B cell (primary cell): Measurements from ENCODE around the gene RREB1. TPM values are rescaled to one million over a fixed set of nuclear protein-coding genes. Genes with fewer than 3 reads are reported as not detected.

Experiments used
- ATAC-seq: fragments of 200-7000 bp; cut with Tn5 transposase; one replicate; pipeline ENCODE4 v1.10.0; 2021; ENCODE audit warnings: low read depth, mild to moderate bottlenecking, moderate number of reproducible peaks, moderate library complexity
- CTCF ChIA-PET: fragments of 350-600 bp; sonication (Branson Sonifier 250); formaldehyde crosslinking; loops from one replicate; lab custom pipeline; 2021; ENCODE audit warnings: antibody characterized with exemption, inconsistent platforms; lab: Charles Lee
- POLR2A ChIA-PET: fragments of 350-600 bp; sonication (Branson Sonifier 250); formaldehyde crosslinking; loops from one replicate; lab custom pipeline; 2021; ENCODE audit warnings: antibody characterized with exemption; lab: Charles Lee
- DNase-seq: peaks from one replicate; pipeline ENCODE4 v3.0.0; 2013
- H2AFZ ChIP-seq: 2 replicates; pipeline ENCODE4 v1.6.1; 2012; ENCODE audit warnings: mild to moderate bottlenecking, low read depth, low read length; ENCODE audit not compliant: insufficient read depth, poor library complexity, severe bottlenecking
- H3K27ac ChIP-seq, 2 donors: 1 replicate in 1 of 2; 2 replicates in 1 of 2; pipeline ENCODE4 v1.5.1; 2012 to 2013; ENCODE audit warnings: low read length in 2 of 2, mild to moderate bottlenecking in 2 of 2, moderate library complexity in 1 of 2
- H3K27me3 ChIP-seq, 4 experiments: fragments of 200-600 bp in 1 of 4; sonication (generic) in 1 of 4; replicated peaks in 1 of 4; 1 replicate in 2 of 4; 2 replicates in 2 of 4; pipeline versions ENCODE4 v1.6.1 to v1.7.0; 2013 to 2016; ENCODE audit warnings: low read length in 3 of 4, mild to moderate bottlenecking in 2 of 4, mixed read lengths in 1 of 4, moderate library complexity in 1 of 4; ENCODE audit not compliant: insufficient read depth in 4 of 4, control insufficient read depth in 3 of 4; ENCODE audit errors: control extremely low read depth in 1 of 4
- H3K36me3 ChIP-seq, 2 experiments: replicated peaks in 1 of 2; 1 replicate in 1 of 2; 2 replicates in 1 of 2; pipeline versions ENCODE4 v1.6.1 to v1.7.1; 2013; ENCODE audit warnings: low read length in 1 of 2; ENCODE audit not compliant: insufficient read depth in 2 of 2, control insufficient read depth in 1 of 2; ENCODE audit errors: control extremely low read depth in 1 of 2, extremely low read depth in 1 of 2
- H3K4me1 ChIP-seq, 2 donors: fragments of 200-600 bp in 1 of 2; sonication (generic) in 1 of 2; 1 replicate in 1 of 2; 2 replicates in 1 of 2; pipeline versions ENCODE4 v1.5.1 to v1.6.1; 2013 to 2017; ENCODE audit warnings: low read length in 2 of 2; ENCODE audit not compliant: control insufficient read depth in 2 of 2, insufficient read depth in 2 of 2
- H3K4me2 ChIP-seq: replicated peaks from 2 replicates; pipeline ENCODE3; 2012; ENCODE audit warnings: mild to moderate bottlenecking, low read depth, low read length; ENCODE audit not compliant: poor library complexity, severe bottlenecking
- H3K4me3 ChIP-seq, 5 experiments: fragments of 200-600 bp in 1 of 5; sonication (generic) in 1 of 5; 1 replicate in 3 of 5; 2 replicates in 2 of 5; pipeline versions ENCODE4 v1.5.1 to v1.7.0; 2011 to 2016; ENCODE audit warnings: low read length in 4 of 5, mild to moderate bottlenecking in 4 of 5, low read depth in 2 of 5, control low read depth in 1 of 5, moderate library complexity in 1 of 5; ENCODE audit not compliant: insufficient read depth in 1 of 5; ENCODE audit errors: control extremely low read depth in 1 of 5, extremely low read depth in 1 of 5
- H3K79me2 ChIP-seq: fragments of 200-600 bp; sonication (generic); one replicate; pipeline ENCODE4 v1.6.0; 2016; ENCODE audit warnings: low read length; ENCODE audit not compliant: control insufficient read depth, insufficient read depth
- H3K9ac ChIP-seq: fragments of 200-600 bp; sonication (generic); 2 replicates; pipeline ENCODE4 v1.6.1; 2017; ENCODE audit warnings: mild to moderate bottlenecking, low read length, moderate library complexity
- H3K9me3 ChIP-seq, 3 donors: one replicate each; pipeline versions ENCODE4 v1.6.1 to v1.7.1; 2013; ENCODE audit warnings: low read length in 2 of 3; ENCODE audit not compliant: control insufficient read depth in 2 of 3, insufficient read depth in 1 of 3; ENCODE audit errors: control extremely low read depth in 1 of 3
- H4K20me1 ChIP-seq: 2 replicates; pipeline ENCODE4 v1.6.0; 2012; ENCODE audit warnings: mild to moderate bottlenecking, low read length; ENCODE audit not compliant: insufficient read depth, control insufficient read depth, poor library complexity, severe bottlenecking
- H3K27ac Mint-ChIP-seq: one replicate; pipeline ENCODE4 v1.8.0; 2021; ENCODE audit warnings: mixed read lengths
- H3K27me3 Mint-ChIP-seq: one replicate; pipeline ENCODE4 v1.8.0; 2021; ENCODE audit warnings: mixed read lengths
- H3K4me1 Mint-ChIP-seq: one replicate; pipeline ENCODE4 v1.8.0; 2021; ENCODE audit warnings: mixed read lengths
- H3K4me3 Mint-ChIP-seq: one replicate; pipeline ENCODE4 v1.8.0; 2021; ENCODE audit warnings: mixed read lengths
- H3K9me3 Mint-ChIP-seq: one replicate; pipeline ENCODE4 v1.8.0; 2022; ENCODE audit warnings: mixed read lengths; ENCODE audit not compliant: insufficient read depth
- EZH2 ChIP-seq: IDR thresholded peaks from 2 replicates; pipeline ENCODE4 v1.6.1; 2012; ENCODE audit warnings: borderline replicate concordance, low read depth, mild to moderate bottlenecking, moderate library complexity, low read length; ENCODE audit not compliant: insufficient read depth, poor library complexity, severe bottlenecking
- WGBS: methylation state at CpG from one replicate; pipeline ENCODE4 v1.1.5; 2013; ENCODE audit warnings: missing lambda C conversion rate; ENCODE audit not compliant: insufficient coverage; 5-methylcytosine and 5-hydroxymethylcytosine counted together
- intact Hi-C: fragments of 100-400 bp; cut with micrococcal nuclease; formaldehyde crosslinking; loops from one replicate; pipeline ENCODE4 v1.10.0; 2022
- polyA plus RNA-seq: library from polyadenylated mRNA; depleted of rRNA; stranded (reverse); fragments of >200 nt; gene quantifications from 2 replicates; pipeline ENCODE4 v1.2.3, GENCODE V29; 2012
- total RNA-seq, 2 donors: library from RNA; stranded (reverse); fragments of 120-200 nt in 1 of 2; gene quantifications; 1 replicate in 1 of 2; 2 replicates in 1 of 2; pipeline versions ENCODE4 v1.2.3 to v1.2.4, GENCODE V29; 2013 to 2022
- TF ChIP-seq, protein P1 (sequence below): fragments of 200-600 bp; IDR thresholded peaks from one replicate; pipeline ENCODE4 v1.8.0; 2022; ENCODE audit warnings: antibody characterized with exemption, mild to moderate bottlenecking

RREB1 gene
- total and polyA plus RNA-seq, 2 donors (not counting 1 experiment from before 2014, with no cell fraction given) = 10.4 to 58.6 TPM

DNA sequence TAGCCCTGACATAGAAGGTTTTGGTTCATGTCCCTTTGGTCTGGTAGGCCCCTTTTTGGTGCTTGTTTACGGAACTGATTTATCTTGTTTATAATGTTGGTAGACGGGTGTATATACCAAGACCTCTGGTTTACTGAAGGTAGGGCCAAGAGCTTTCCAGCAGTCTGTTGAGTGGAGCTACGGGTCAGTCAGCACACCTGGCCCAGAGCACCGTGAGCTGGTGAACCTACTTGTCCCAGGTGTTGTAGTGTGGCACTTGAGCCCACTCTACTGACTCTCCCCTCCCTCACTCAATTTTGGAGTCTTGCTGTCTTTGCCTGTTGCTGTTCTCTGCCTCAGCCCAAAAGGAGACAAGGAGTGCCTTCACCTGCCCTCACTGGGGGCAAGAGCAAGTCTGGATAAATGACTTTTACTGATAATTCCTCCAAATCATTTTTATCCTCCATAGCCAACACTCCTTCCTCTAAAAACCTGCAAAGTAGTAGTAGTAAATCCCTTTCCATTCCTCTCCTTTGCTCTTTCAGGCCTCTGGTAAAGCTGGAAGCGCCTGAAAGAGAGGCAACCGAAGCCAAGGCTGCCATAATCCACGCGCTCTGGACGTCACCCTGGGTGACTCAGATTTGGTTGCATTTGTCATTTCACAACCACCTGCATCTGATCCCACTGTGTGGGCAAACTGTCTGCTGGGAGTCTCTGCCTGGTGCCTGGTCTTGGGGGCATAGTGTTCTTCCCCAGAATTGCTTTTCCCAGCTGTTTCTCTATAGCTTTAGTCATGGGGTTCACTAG lies 22.2 kb downstream of the RREB1 start:
- intact Hi-C loops = no loop called here
- H3K27ac ChIP-seq = no peak overlapping the region
- H3K4me3 Mint-ChIP-seq = peak overlapping the region; percentile 9

More for the DNA sequence above, 22.2 kb downstream of the RREB1 start:
- Mint-ChIP-seq H3K27ac (peak overlapping the region; percentile 75), H3K4me1 (peaks cover 74% of the 10 kb centered on the region), H3K9me3 (no peaks in the 10 kb centered on the region), H3K27me3 (no peaks in the 10 kb centered on the region)
- TF ChIP-seq, protein P1, sequence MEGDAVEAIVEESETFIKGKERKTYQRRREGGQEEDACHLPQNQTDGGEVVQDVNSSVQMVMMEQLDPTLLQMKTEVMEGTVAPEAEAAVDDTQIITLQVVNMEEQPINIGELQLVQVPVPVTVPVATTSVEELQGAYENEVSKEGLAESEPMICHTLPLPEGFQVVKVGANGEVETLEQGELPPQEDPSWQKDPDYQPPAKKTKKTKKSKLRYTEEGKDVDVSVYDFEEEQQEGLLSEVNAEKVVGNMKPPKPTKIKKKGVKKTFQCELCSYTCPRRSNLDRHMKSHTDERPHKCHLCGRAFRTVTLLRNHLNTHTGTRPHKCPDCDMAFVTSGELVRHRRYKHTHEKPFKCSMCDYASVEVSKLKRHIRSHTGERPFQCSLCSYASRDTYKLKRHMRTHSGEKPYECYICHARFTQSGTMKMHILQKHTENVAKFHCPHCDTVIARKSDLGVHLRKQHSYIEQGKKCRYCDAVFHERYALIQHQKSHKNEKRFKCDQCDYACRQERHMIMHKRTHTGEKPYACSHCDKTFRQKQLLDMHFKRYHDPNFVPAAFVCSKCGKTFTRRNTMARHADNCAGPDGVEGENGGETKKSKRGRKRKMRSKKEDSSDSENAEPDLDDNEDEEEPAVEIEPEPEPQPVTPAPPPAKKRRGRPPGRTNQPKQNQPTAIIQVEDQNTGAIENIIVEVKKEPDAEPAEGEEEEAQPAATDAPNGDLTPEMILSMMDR = no peak
- no peak for TF ChIP-seq EZH2
- H4K20me1 ChIP-seq = peaks cover 69% of the 10 kb centered on the region
- peaks cover 40 to 45% of the 10 kb centered on the region in 2 donors for H3K4me1 ChIP-seq
- no peak overlapping the region for H2AFZ ChIP-seq
- DNase-seq (no peak), ATAC-seq (no peak)
- H3K36me3 ChIP-seq = peaks cover 0 to 9% of the 10 kb centered on the region in 2 experiments
- no peak overlapping the region for H3K9ac ChIP-seq
- peaks cover 99% of the 10 kb centered on the region for H3K79me2 ChIP-seq
- ChIA-PET POLR2A (interaction anchor here (0.7 kb wide), 2 partner anchors 24 to 156 kb away, joined by 4 to 5 read pairs; no protein-coding TSS in a partner anchor), CTCF (interaction anchor here (0.6 kb wide), 1 partner anchor 23 kb away, joined by 3 read pairs; no protein-coding TSS in a partner anchor)
- H3K9me3 ChIP-seq = no peaks in the 10 kb centered on the region
- 79% methylated on average over 7 of the region's 9 CpGs for WGBS
- peak overlapping the region; percentile 29 for H3K4me2 ChIP-seq
- no peaks in the 10 kb centered on the region for H3K27me3 ChIP-seq
- H3K4me3 ChIP-seq = no peak overlapping the region
